ENCODE measurements around the gene PTPRR.
A peak's percentile ranks its signal among the peaks of the same experiment; 100 is the strongest.
"Not testable (repeated sequence)": the region's sequence is repeated elsewhere in the genome, so short reads cannot be mapped to it uniquely, and the experiment has no call there.

The PTPRR gene

GRCh38 chr12:70840656-70841350, 79.7 kb downstream of the PTPRR start:
- no peak for DNase-seq (ENCODE audit: low spot score)

GRCh38 chr12:70839544-70839943, 81.0 kb downstream of the PTPRR start:
- DNase-seq (ENCODE audit: low spot score): no peak

- DNase-seq (ENCODE audit: low spot score): no peak
Observed at GRCh38 chr12:70838127-70838526, 82.4 kb downstream of the PTPRR start.

- no peak for DNase-seq (ENCODE audit: low spot score)
Observed at GRCh38 chr12:70837026-70837425, 83.5 kb downstream of the PTPRR start.

GRCh38 chr12:70835948-70836347, 84.6 kb downstream of the PTPRR start:
- DNase-seq (ENCODE audit: low spot score): no peak

GRCh38 chr12:70831543-70831942, 89.0 kb downstream of the PTPRR start:
- DNase-seq (ENCODE audit: low spot score): peak; percentile 51

GRCh38 chr12:70830221-70831061, 90.1 kb downstream of the PTPRR start:
- no peak for DNase-seq (ENCODE audit: low spot score)

- DNase-seq (ENCODE audit: low spot score): no peak
Observed at GRCh38 chr12:70829070-70829469, 91.5 kb downstream of the PTPRR start.

- DNase-seq (ENCODE audit: low spot score): no peak
Observed at GRCh38 chr12:70828351-70828750, 92.2 kb downstream of the PTPRR start.

- no peak for DNase-seq (ENCODE audit: low spot score)
Observed at GRCh38 chr12:70826156-70826555, 94.4 kb downstream of the PTPRR start.

GRCh38 chr12:70824511-70824910, 96.0 kb downstream of the PTPRR start:
- DNase-seq (ENCODE audit: low spot score): no peak

- no peak for DNase-seq (ENCODE audit: low spot score)
Observed at GRCh38 chr12:70823182-70823976, 97.2 kb downstream of the PTPRR start.

- DNase-seq (ENCODE audit: low spot score): no peak
Observed at GRCh38 chr12:70822412-70822811, 98.1 kb downstream of the PTPRR start.

GRCh38 chr12:70815971-70816391, 104.6 kb downstream of the PTPRR start:
- no peak for DNase-seq (ENCODE audit: low spot score)

GRCh38 chr12:70815056-70815455, 105.5 kb downstream of the PTPRR start:
- no peak for DNase-seq (ENCODE audit: low spot score)

- DNase-seq (ENCODE audit: low spot score): no peak
Observed at GRCh38 chr12:70813559-70813958, 107.0 kb downstream of the PTPRR start.

- no peak for DNase-seq (ENCODE audit: low spot score)
Observed at GRCh38 chr12:70812136-70812535, 108.4 kb downstream of the PTPRR start.

GRCh38 chr12:70809887-70810286, 110.7 kb downstream of the PTPRR start:
- no peak for DNase-seq (ENCODE audit: low spot score)

- DNase-seq (ENCODE audit: low spot score): not testable (repeated sequence)
Observed at GRCh38 chr12:70807993-70808392, 112.5 kb downstream of the PTPRR start.

GRCh38 chr12:70806827-70807226, 113.7 kb downstream of the PTPRR start:
- no peak for DNase-seq (ENCODE audit: low spot score)

GRCh38 chr12:70806043-70806442, 114.5 kb downstream of the PTPRR start:
- DNase-seq (ENCODE audit: low spot score): no peak

GRCh38 chr12:70798016-70798783, 122.3 kb downstream of the PTPRR start:
- no peak for DNase-seq (ENCODE audit: low spot score)

All from COLO829 (cell line).